H7 (cell line): ENCODE results near the gene DOK7. TPM values are rescaled to one million over a fixed set of nuclear protein-coding genes. Genes with fewer than 3 reads are reported as not detected.
"Not testable (repeated sequence)": the region's sequence is repeated elsewhere in the genome, so short reads cannot be mapped to it uniquely, and the experiment has no call there.

Experiments used
- DNase-seq: peaks from one replicate; pipeline ENCODE4 v3.0.0; 2012
- H3K27me3 ChIP-seq: 2 replicates; pipeline ENCODE4 v1.6.0; 2011; ENCODE audit warnings: mild to moderate bottlenecking, low read length; ENCODE audit not compliant: control insufficient read depth, insufficient read depth
- H3K36me3 ChIP-seq: replicated peaks from 2 replicates; pipeline ENCODE4 v1.5.1; 2011; ENCODE audit warnings: low read length; ENCODE audit not compliant: control insufficient read depth, insufficient read depth
- H3K4me3 ChIP-seq: 2 replicates; pipeline ENCODE4 v1.5.1; 2011; ENCODE audit warnings: low read depth, mild to moderate bottlenecking, control low read depth, low read length, moderate library complexity; ENCODE audit not compliant: insufficient read depth
- total RNA-seq: library from RNA; depleted of rRNA; stranded (reverse); fragments of >200 nt; shearing (Covaris generic); gene quantifications from 2 replicates; pipeline ENCODE4 v1.2.3, GENCODE V29; 2014

DOK7 gene
- total RNA-seq, 1 experiment from 2014 or later, result 0.73 TPM

GRCh38 chr4:3459156-3459555 is 4.0 kb upstream of the DOK7 start:
- not testable (repeated sequence) for DNase-seq, H3K4me3 ChIP-seq, H3K27me3 ChIP-seq, H3K36me3 ChIP-seq

DNA sequence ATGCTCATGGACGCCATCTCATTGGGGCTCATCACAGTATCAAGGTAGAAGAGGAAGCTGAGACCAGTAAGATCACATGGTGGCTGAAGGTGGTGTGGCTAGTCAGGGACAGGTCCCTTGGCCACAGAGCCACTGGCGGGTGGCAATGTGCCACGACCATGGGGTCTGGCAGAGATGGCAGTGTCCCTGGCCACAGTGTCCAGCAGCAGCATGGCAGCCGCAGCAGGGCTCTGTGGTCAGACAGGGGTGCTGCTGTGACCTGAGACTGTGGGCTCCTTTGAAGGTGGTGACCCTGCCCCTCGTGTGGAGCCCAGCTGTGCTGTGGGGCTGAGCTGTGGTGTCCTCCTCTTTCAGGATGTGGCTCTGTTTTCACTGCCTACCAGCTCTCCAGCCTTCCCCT is 2.2 kb upstream of the DOK7 start:
- H3K4me3 ChIP-seq, result no peak overlapping the region
- H3K27me3 ChIP-seq, result no peaks in the 10 kb centered on the region; the same call in 1 of the 2 replicates
- H3K36me3 ChIP-seq, result no peaks in the 10 kb centered on the region
- no peak for DNase-seq

GRCh38 chr4:3461515-3462291 is 1.4 kb upstream of the DOK7 start:
- H3K27me3 ChIP-seq, result no peaks in the 10 kb centered on the region; the same call in 1 of the 2 replicates
- H3K4me3 ChIP-seq, result no peak overlapping the region
- DNase-seq, result peak; percentile 69
- no peaks in the 10 kb centered on the region for H3K36me3 ChIP-seq

DNA sequence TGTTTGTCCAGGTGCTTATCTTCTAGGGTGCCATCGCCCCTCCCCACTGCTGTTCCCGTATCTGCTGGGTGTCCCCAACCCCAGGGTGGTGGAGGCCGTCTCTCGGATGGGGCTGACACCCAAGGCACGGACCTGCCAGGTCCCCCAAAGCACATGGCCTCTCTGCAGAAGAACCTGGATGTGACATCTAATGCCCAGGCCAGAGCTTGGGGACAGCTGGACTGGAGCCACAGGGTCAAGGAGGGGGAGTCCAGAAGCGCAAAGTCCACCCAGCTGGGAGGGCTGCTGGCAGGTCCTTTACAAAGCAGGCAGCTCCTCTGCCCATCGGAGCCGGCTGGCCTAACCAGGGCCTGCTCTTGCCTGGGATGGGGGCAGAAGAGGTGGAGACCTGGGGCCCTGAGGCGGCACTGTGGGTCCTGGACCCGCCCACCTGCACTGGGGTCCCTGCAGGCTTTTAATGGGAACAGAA is 751 bp upstream of the DOK7 start:
- DNase-seq, result no peak
- H3K4me3 ChIP-seq, result no peak overlapping the region
- H3K36me3 ChIP-seq, result no peaks in the 10 kb centered on the region
- no peaks in the 10 kb centered on the region; the same call in 1 of the 2 replicates for H3K27me3 ChIP-seq

GRCh38 chr4:3463556-3464348 is 646 bp downstream of the DOK7 start:
- H3K36me3 ChIP-seq, result no peaks in the 10 kb centered on the region
- no peaks in the 10 kb centered on the region; the same call in 1 of the 2 replicates for H3K27me3 ChIP-seq
- DNase-seq, result peak; percentile 77
- no peak overlapping the region for H3K4me3 ChIP-seq

GRCh38 chr4:3464349-3464905 is 1.3 kb downstream of the DOK7 start:
- Histone ChIP-seq H3K27me3 (no peaks in the 10 kb centered on the region; the same call in 1 of the 2 replicates), H3K4me3 (no peak overlapping the region), H3K36me3 (no peaks in the 10 kb centered on the region)
- no peak for DNase-seq

- Histone ChIP-seq H3K4me3 (no peak overlapping the region), H3K27me3 (no peaks in the 10 kb centered on the region; the same call in 1 of the 2 replicates), H3K36me3 (no peaks in the 10 kb centered on the region)
- DNase-seq, result peak; percentile 74
These were observed 2.0 kb downstream of the DOK7 start for GRCh38 chr4:3464911-3465697.

DNA sequence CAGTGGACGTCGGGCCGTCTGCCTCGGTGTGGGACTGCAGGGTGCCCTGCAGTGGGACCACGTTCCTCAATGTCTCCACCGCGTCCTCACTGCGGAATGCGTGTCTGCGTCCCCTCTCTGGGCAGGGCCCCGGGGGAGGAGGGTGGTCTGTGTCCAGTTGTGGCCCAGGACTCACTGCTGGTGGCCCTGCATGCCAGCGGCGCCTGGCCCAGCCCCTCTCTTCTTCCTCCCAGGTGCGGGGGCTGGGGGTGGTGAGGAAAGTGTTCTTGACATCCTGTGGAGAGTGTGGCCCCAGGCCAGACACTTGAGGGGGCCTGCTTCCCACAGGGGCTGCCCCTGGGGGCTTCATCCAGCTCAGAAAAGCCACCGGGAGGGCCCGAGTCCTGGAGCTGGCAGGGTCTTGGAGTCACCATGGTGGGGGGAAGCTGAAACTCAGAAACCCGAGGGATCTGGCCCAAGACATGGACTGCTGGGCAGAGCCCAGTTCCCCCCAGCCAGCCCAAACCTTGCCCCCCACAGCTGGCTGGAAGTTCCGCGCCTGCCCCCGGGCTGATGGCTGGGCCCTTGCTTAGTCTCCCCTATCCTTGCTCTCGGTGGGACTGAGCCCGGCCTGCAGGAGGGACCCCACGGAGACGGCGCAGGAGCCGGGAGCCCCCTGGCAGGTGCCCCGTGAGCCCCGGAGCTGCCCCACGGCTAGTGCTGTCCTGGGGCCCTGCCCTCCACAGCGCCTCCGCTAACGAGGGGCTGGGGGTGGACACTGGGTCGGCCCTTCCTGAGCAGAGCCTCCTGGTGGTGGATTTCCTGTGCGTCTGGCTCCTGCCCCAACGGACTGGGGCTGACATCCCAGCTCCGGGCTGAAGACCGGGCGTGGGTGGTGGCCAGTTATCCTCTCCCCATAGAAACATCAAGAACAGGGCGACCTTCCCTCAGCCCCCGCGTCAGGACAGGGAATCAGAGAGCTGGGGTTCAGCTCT is 2.9 kb downstream of the DOK7 start:
- no peaks in the 10 kb centered on the region for H3K36me3 ChIP-seq
- H3K27me3 ChIP-seq, result no peaks in the 10 kb centered on the region; the same call in 1 of the 2 replicates
- H3K4me3 ChIP-seq, result no peak overlapping the region
- peak; percentile 96 for DNase-seq

DNA sequence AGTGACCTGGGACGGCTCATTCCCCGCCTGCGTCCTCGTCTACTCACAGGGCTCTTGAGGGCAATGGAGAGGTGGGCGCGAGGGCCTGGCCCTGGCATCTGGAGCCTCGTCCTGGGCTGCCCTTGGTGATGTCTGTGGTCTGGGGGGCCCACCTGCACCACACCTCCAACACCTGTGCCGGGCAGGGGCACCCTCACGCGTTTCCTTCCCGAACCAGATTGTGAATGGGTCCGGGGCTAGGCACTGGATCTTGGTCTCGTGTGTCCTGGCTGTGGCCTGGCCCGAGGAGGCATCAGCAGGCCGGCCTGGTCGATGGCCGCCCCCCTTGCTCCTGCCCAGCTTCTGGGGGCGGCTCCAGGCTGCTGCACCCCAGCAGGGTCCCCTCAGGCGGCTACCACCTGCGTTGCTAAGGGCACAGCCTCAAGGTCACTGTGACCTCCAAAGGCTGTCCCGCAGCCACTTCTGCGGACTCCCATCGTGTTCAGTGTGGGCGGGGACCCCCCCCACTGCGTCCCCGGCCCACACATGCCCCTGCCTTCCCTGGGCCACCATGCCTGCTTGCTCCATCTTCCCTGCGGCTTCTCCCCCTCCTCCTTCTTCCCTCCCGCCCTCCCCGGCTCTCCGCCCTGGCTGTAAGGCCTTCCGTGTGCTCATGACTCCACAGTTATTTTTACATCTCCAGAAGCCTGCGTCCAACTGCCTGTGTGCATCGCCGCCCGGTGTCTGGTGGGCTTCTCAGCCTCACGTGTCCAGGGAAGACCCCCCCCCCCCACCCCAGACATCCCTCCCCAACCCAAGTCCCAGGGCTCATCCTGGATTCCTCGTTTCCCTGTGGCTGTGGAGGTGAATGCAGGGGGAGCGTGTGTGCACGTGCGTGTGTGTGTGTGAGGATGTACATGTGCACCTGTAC is 3.8 kb downstream of the DOK7 start:
- no peak overlapping the region for H3K4me3 ChIP-seq
- no peaks in the 10 kb centered on the region; the same call in 1 of the 2 replicates for H3K27me3 ChIP-seq
- H3K36me3 ChIP-seq, result no peaks in the 10 kb centered on the region
- DNase-seq, result peak; percentile 72

DNA sequence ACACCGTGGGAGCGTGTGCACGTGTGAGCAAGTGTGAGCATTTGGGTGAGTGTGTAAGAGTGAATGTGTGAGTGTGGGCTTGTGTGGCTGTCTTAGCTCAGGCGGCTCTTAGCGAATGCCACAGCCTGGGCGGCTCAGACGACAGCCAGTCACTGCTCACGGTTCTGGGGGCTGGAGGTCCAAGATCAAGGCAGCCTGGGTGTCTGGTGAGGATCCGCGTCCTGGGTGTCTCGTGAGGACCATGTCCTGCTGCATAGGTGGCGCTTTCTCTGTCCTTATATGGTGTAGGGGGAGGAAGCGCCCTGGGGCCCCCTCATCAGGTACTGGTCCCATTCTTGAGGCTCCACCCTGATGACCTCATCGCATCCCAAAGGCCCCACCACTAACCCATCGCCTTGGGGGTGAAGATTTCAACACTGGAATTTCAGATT is 4.5 kb downstream of the DOK7 start:
- DNase-seq, result peak; percentile 54
- Histone ChIP-seq H3K27me3 (no peaks in the 10 kb centered on the region; the same call in 1 of the 2 replicates), H3K36me3 (no peaks in the 10 kb centered on the region), H3K4me3 (no peak overlapping the region)

- Histone ChIP-seq H3K36me3 (no peaks in the 10 kb centered on the region), H3K27me3 (no peaks in the 10 kb centered on the region; the same call in 1 of the 2 replicates), H3K4me3 (no peak overlapping the region)
- DNase-seq, result peak; percentile 4
These were observed 5.0 kb downstream of the DOK7 start for GRCh38 chr4:3468154-3468553.

GRCh38 chr4:3468804-3469203 is 5.7 kb downstream of the DOK7 start:
- Histone ChIP-seq H3K4me3 (no peak overlapping the region), H3K36me3 (no peaks in the 10 kb centered on the region), H3K27me3 (no peaks in the 10 kb centered on the region; the same call in 1 of the 2 replicates)
- DNase-seq, result peak; percentile 2
